Erythroblast (primary cell): ENCODE data around the gene NADK.

Experiments
- GATA1 ChIP-seq: IDR thresholded peaks from 2 replicates; pipeline ENCODE4 v1.6.1; 2011; ENCODE audit warnings: low read depth, mild to moderate bottlenecking, control low read depth, low read length, moderate library complexity
- POLR2A ChIP-seq: IDR thresholded peaks from 2 replicates; pipeline ENCODE4 v1.6.1; 2011; ENCODE audit warnings: mild to moderate bottlenecking, low read length

GRCh38 chr1:1757422-1758058 is 20.7 kb downstream of the NADK start:
- TF ChIP-seq POLR2A (no peak), GATA1 (no peak)
